ENCODE data around the gene PRX. TPM values are rescaled to one million over a fixed set of nuclear protein-coding genes. Genes with fewer than 3 reads are reported as not detected.

Gene PRX
- total RNA-seq, 3 donors from 2014 or later: 1.1 to 6.8 (median 1.7) TPM

DNA sequence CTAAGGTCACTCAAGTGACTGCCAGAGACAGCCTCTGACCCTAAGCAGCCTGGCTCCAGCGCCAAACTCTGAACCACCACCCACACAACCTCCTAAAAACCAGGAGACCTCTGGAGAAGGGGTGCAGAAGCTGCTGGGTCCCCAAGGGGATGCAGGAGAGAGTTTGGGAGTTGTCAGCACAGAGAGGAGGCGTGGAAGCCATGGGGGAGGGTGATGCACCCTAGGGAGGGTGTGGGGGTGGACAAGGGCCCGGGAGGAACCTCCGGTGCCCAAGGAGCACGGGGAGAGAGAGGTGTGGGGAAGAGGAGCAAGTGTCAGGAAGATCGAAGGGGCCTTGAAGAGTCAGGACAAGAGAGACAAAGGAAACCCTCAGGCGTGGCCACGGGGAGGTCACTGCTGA lies 21.1 kb downstream of the PRX start:
- TF ChIP-seq, protein P1, sequence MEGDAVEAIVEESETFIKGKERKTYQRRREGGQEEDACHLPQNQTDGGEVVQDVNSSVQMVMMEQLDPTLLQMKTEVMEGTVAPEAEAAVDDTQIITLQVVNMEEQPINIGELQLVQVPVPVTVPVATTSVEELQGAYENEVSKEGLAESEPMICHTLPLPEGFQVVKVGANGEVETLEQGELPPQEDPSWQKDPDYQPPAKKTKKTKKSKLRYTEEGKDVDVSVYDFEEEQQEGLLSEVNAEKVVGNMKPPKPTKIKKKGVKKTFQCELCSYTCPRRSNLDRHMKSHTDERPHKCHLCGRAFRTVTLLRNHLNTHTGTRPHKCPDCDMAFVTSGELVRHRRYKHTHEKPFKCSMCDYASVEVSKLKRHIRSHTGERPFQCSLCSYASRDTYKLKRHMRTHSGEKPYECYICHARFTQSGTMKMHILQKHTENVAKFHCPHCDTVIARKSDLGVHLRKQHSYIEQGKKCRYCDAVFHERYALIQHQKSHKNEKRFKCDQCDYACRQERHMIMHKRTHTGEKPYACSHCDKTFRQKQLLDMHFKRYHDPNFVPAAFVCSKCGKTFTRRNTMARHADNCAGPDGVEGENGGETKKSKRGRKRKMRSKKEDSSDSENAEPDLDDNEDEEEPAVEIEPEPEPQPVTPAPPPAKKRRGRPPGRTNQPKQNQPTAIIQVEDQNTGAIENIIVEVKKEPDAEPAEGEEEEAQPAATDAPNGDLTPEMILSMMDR (IDR thresholded peaks at IDR 0.05): no peak

DNA sequence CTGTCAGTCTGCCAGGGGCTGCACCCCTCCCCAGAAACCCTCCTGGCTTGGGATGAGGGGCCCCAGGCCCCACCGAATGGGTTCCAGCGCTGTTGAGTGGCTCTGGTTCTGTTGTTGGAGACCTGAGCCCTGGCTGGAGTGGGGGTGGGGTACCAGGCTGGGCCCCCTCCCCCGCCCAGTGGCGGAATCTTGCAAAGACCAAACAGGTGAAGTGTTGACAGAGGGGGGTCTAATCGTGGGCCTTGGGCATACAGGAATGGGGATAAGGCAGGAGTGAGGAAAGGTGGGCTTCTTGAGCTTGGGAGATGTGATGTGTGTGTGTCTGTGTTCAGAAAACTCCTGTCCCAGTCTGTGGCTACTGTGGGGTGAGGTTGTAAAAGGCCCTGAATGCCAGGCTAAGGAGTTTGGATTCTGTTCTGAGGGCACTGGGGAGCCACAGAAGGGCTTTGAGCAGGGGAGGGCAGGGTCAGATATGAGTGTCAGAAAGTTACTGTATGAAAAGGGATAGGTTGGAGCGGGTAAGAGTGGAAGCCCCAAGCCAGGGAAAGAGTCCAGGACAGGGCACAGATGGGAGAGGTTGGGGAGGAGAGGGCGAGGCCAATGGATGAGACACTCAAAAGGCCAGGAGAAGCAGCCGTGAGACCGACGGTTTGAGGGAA lies 23.0 kb downstream of the PRX start, which contains the start of gene HIPK4:
Gene HIPK4 (minus strand): TSS at position 98 of the 659 bp plus-strand sequence. CDS start 279 bp downstream, outside the sequence.
- Histone ChIP-seq H3K36me3 (ENCODE audit: low read depth) (no peaks in the 10 kb centered on the region), H3K4me1 (ENCODE audit: low read depth) (no peaks in the 10 kb centered on the region), H3K4me3 (no peak within 1 kb of the TSS), H3K9me3 (no peaks in the 10 kb centered on the region)
- ATAC-seq: no peak
- TF ChIP-seq, protein P1 (IDR thresholded peaks at IDR 0.05): no peak
- no peak for DNase-seq
- intact Hi-C loops (cut with DNase I, micrococcal nuclease): no loop called here

More for the DNA sequence above, 21.1 kb downstream of the PRX start:
- Histone ChIP-seq H3K36me3 (ENCODE audit: low read depth) (no peaks in the 10 kb centered on the region), H3K4me1 (ENCODE audit: low read depth) (no peaks in the 10 kb centered on the region), H3K4me3 (no peak overlapping the region), H3K9me3 (no peaks in the 10 kb centered on the region)
- no peak for DNase-seq
- intact Hi-C loops (cut with DNase I, micrococcal nuclease): no loop called here
- ATAC-seq: no peak

DNA sequence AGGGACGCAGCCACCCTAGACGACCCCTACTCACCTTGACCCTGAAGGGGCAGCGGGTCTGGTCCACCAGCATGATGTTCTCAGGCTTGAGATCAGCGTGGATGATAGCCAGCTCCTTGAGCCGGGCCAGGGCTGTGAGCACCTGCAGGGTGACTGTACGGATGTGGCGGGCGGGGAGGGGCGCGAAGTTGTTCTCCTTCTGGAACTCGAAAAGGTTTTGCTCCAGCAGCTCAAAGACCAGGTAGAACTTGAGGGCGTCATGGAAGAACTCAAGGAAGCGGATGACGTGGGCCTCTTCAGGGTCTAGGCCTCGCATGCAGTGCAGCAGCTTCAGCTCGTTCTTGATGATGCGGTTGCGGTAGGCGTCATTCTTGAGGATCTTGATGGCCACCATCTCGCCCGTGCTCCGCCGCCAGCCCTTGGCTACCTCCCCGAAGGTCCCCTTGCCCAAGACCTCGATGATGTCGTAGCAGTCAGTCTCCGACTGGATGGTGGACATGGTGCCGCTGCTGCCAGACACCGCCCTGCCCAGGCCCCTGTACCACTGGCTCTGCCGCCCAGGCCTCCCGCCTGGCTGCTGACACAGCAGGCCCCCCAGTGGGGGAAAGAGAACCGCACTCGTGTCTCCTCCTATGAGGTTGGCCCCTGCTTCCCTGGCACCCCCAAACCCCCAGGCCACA lies 23.6 kb downstream of the PRX start:
- TF ChIP-seq, protein P1 (IDR thresholded peaks at IDR 0.05): no peak
- DNase-seq (no peak), ATAC-seq (no peak)
- no peak overlapping the region for H3K4me3 ChIP-seq
- H3K4me1 ChIP-seq (ENCODE audit: low read depth): no peaks in the 10 kb centered on the region
- H3K36me3 ChIP-seq (ENCODE audit: low read depth): no peaks in the 10 kb centered on the region
- intact Hi-C loops (cut with DNase I, micrococcal nuclease): no loop called here
- H3K9me3 ChIP-seq: no peaks in the 10 kb centered on the region

- ATAC-seq (no peak), DNase-seq (no peak)
- H3K4me1 ChIP-seq (ENCODE audit: low read depth): no peaks in the 10 kb centered on the region
- no peak overlapping the region for H3K4me3 ChIP-seq
- no peaks in the 10 kb centered on the region for H3K36me3 ChIP-seq (ENCODE audit: low read depth)
- TF ChIP-seq, protein P1 (IDR thresholded peaks at IDR 0.05): no peak
- intact Hi-C loops (cut with DNase I, micrococcal nuclease): no loop called here
- H3K9me3 ChIP-seq: no peaks in the 10 kb centered on the region
Measured at GRCh38 chr19:40388481-40388880, 24.7 kb downstream of the PRX start.

DNA sequence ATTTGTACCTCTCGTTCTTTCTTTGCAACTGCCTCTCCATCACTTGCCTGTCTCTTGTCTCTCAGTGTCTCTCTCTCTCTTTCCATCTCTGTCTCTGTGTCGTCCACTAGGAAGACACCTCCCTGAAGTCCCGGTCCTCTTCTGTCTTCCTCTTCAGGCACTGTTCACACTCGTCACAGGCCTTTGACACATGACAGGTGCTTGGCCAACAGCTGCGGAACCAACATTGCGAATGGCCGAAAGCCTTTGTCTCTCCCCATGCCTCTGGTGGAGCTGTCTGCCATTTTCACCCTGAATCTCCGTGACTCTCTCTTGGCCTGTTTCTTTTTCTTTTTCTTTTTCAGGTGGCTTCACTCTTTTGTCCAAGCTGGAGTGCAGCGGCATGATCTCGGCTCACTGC lies 26.0 kb downstream of the PRX start:
- TF ChIP-seq, protein P1 (IDR thresholded peaks at IDR 0.05): no peak
- no peak for ATAC-seq
- H3K36me3 ChIP-seq (ENCODE audit: low read depth): no peaks in the 10 kb centered on the region
- H3K4me3 ChIP-seq: no peak overlapping the region
- no peaks in the 10 kb centered on the region for H3K4me1 ChIP-seq (ENCODE audit: low read depth)
- H3K9me3 ChIP-seq: no peaks in the 10 kb centered on the region
- intact Hi-C loops (cut with DNase I, micrococcal nuclease): no loop called here
- DNase-seq: no peak

Measured in mucosa of descending colon (tissue), 3 donors.